Measurements from ENCODE around the gene SDK2. TPM values are rescaled to one million over a fixed set of nuclear protein-coding genes. Genes with fewer than 3 reads are reported as not detected.

SDK2 gene
- total and polyA plus RNA-seq, 9 of the 15 experiments (the other 6 are each of a cell fraction or from before 2014, with no cell fraction given), result 0.04 TPM; not detected in 8

- H3K4me2 ChIP-seq (ENCODE audit: insufficient read depth, low read length), result no peak overlapping the region
- DNase-seq (ENCODE audit: extremely low read depth in 1 of 4, low spot score in 3 of 4) (no peak), ATAC-seq (no peak), FAIRE-seq (no peak)
- POLR2A ChIA-PET, result interaction anchor here (0.6 kb wide), 1 partner anchor 33 kb away, joined by 3 read pairs; no protein-coding TSS in a partner anchor
- H3K9me3 ChIP-seq (replicated peaks; ENCODE audit: control insufficient read depth, insufficient read depth, low read depth, low read length), result no peaks in the 10 kb centered on the region
- H2AFZ ChIP-seq (ENCODE audit: low read depth, low read length), result no peak overlapping the region
- no peaks in the 10 kb centered on the region for H3K36me3 ChIP-seq (ENCODE audit: control insufficient read depth, insufficient read depth, low read length)
- no peaks in the 10 kb centered on the region; the same call in 1 of the 2 replicates for H4K20me1 ChIP-seq (replicated peaks; ENCODE audit: control insufficient read depth, insufficient read depth, low read length)
- in situ Hi-C loops (cut with MboI), result no loop called here
- H3K9ac ChIP-seq (ENCODE audit: insufficient read depth in 1 of 2, low read depth in 2 of 2, low read length in 2 of 2), result no peak overlapping the region
- H3K27me3 ChIP-seq (ENCODE audit: control insufficient read depth in 2 of 2, insufficient read depth in 2 of 2, low read length in 2 of 2), result peaks cover 0 to 21% of the 10 kb centered on the region in 2 experiments; a peak in 3 of 5 replicates
- no peaks in the 10 kb centered on the region for H3K9me1 ChIP-seq (ENCODE audit: control insufficient read depth, insufficient read depth, low read length)
- no peaks in the 10 kb centered on the region for H3K4me1 ChIP-seq (replicated peaks in 1 of 2; ENCODE audit: control insufficient read depth in 2 of 2, insufficient read depth in 2 of 2, low read length in 2 of 2)
- intact Hi-C loops (cut with micrococcal nuclease), result no loop called here
- H3K4me3 ChIP-seq, result no peak overlapping the region
- TF ChIP-seq FOXM1 (IDR thresholded peaks at IDR 0.05; ENCODE audit: low read depth) (no peak), FOXM1 (CRISPR knock-in tag; IDR thresholded peaks at IDR 0.05; ENCODE audit: low read depth) (no peak), EHMT2 (IDR thresholded peaks at IDR 0.05) (no peak), SREBF2 (CRISPR knock-in tag; IDR thresholded peaks at IDR 0.05) (no peak), FOXJ3 (CRISPR knock-in tag; IDR thresholded peaks at IDR 0.05) (no peak), KDM5B (IDR thresholded peaks at IDR 0.05; ENCODE audit: insufficient replicate concordance, low read depth, low read length) (no peak), SNIP1 (IDR thresholded peaks at IDR 0.05; ENCODE audit: low read depth) (no peak), MTF1 (CRISPR knock-in tag; IDR thresholded peaks at IDR 0.05; ENCODE audit: borderline replicate concordance) (no peak), ETV1 (tag; conservative IDR thresholded peaks at IDR 0.05; ENCODE audit: low read depth) (no peak), ZNF311 (CRISPR knock-in tag; IDR thresholded peaks at IDR 0.05) (no peak), ZNF766 (CRISPR knock-in tag; conservative IDR thresholded peaks at IDR 0.05) (no peak), ZNF408 (CRISPR knock-in tag; IDR thresholded peaks at IDR 0.05; ENCODE audit: low read depth) (no peak), ZNF239 (CRISPR knock-in tag; IDR thresholded peaks at IDR 0.05) (no peak), ZNF79 (CRISPR knock-in tag; IDR thresholded peaks at IDR 0.05; ENCODE audit: low read depth) (no peak), CHD1 (IDR thresholded peaks at IDR 0.05; ENCODE audit: low read length) (no peak), SRSF9 (IDR thresholded peaks at IDR 0.05; ENCODE audit: borderline replicate concordance, low read depth, low read length) (no peak), GMEB1 (CRISPR knock-in tag; IDR thresholded peaks at IDR 0.05) (no peak), NFE2 (IDR thresholded peaks at IDR 0.05; ENCODE audit: low read depth) (no peak), BCL6 (CRISPR knock-in tag; IDR thresholded peaks at IDR 0.05) (no peak)
- TF ChIP-seq, protein P1, sequence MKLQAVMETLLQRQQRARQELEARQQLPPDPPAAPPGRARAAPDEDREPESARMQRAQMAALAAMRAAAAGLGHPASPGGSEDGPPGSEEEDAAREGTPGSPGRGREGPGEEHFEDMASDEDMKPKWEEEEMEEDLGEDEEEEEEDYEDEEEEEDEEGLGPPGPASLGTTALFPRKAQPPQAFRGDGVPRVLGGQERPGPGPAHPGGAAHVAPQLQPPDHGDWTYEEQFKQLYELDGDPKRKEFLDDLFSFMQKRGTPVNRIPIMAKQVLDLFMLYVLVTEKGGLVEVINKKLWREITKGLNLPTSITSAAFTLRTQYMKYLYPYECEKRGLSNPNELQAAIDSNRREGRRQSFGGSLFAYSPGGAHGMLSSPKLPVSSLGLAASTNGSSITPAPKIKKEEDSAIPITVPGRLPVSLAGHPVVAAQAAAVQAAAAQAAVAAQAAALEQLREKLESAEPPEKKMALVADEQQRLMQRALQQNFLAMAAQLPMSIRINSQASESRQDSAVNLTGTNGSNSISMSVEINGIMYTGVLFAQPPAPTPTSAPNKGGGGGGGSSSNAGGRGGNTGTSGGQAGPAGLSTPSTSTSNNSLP (IDR thresholded peaks at IDR 0.05; ENCODE audit: borderline replicate concordance, low read depth, low read length), result no peak
- no peaks in the 10 kb centered on the region for H3K79me2 ChIP-seq (ENCODE audit: control insufficient read depth, insufficient read depth, low read length)
- no TSS peak for BruUV-seq (replicated peaks)
- WGBS (ENCODE audit: insufficient coverage, low coverage, missing lambda C conversion rate), result under 1% methylated on average over 19 of the region's 22 CpGs
- no peak overlapping the region for H3K27ac ChIP-seq (ENCODE audit: extremely low read depth, low read depth, low read length)
- CTCF ChIA-PET (ENCODE audit: low intra/inter-chr PET ratio), result no interaction called here
Measured at GRCh38 chr17:73510981-73511718, 133.1 kb downstream of the SDK2 start.

Measured in K562 (cell line).